NT2/D1 (cell line): Measurements from ENCODE around the gene MRPS22.

Source experiments
- SUZ12 ChIP-seq: IDR thresholded peaks from 2 replicates; pipeline ENCODE4 v1.6.1; 2011; ENCODE audit not compliant: insufficient read length, insufficient read depth; ENCODE audit errors: extremely low read depth
- YY1 ChIP-seq: IDR thresholded peaks from 2 replicates; pipeline ENCODE4 v1.6.1; 2011; ENCODE audit not compliant: insufficient read length, insufficient read depth
- ZNF274 ChIP-seq: IDR thresholded peaks from 2 replicates; pipeline ENCODE4 v1.6.1; 2011; ENCODE audit warnings: mild to moderate bottlenecking, low read depth, low read length

- no peak for TF ChIP-seq ZNF274
- TF ChIP-seq YY1, result no peak
- TF ChIP-seq SUZ12, result no peak
These were observed 35.9 kb upstream of the MRPS22 start for GRCh38 chr3:139307601-139308555.
